Renal pelvis (tissue), 12 donors: ENCODE results near the gene CBLN4. TPM values are rescaled to one million over a fixed set of nuclear protein-coding genes. Genes with fewer than 3 reads are reported as not detected.
A peak's percentile ranks its signal among the peaks of the same experiment; 100 is the strongest.

Source experiments
- DNase-seq: peaks from one replicate; pipeline ENCODE4 v3.0.0-alpha.2; 2013
- long read RNA-seq, 16 experiments: transcript quantifications; one replicate each; lab custom pipeline, GENCODE V29; 2026
- polyA plus RNA-seq, 3 donors: library from polyadenylated mRNA; unstranded; fragments of 120-200 nt; gene quantifications; one replicate each; pipeline ENCODE4 v1.2.1, GENCODE V29; 2013; ENCODE audit not compliant: insufficient read length in 3 of 3

The CBLN4 gene
- polyA plus RNA-seq, result 1 to 10 TPM; 1.8 to 2.6 (median 2.0) TPM
- long read RNA-seq, donor 1, result 0 reads
- long read RNA-seq, donor 2, partial matches to known transcripts, result 0 of 1 reads
- long read RNA-seq, donor 2, other reads (novel, unspliced or antisense), result 0 of 1 reads
- long read RNA-seq, donor 3, partial matches to known transcripts, result 0 of 4 reads
- long read RNA-seq, donor 3, other reads (novel, unspliced or antisense), result 0 of 4 reads
- long read RNA-seq, donor 4, partial matches to known transcripts, result 0 of 2 reads
- long read RNA-seq, donor 4, other reads (novel, unspliced or antisense), result 0 of 2 reads
- long read RNA-seq, donor 5, result 0 reads
- long read RNA-seq, donor 6, result 0 reads
- long read RNA-seq, donor 7, partial matches to known transcripts, result 0 of 3 reads
- long read RNA-seq, donor 7, other reads (novel, unspliced or antisense), result 0 of 3 reads
- long read RNA-seq, donor 8, partial matches to known transcripts, result 0 of 4 reads
- long read RNA-seq, donor 8, other reads (novel, unspliced or antisense), result 0 of 4 reads
- long read RNA-seq, donor 9, partial matches to known transcripts, result 0 of 1 reads
- long read RNA-seq, donor 9, other reads (novel, unspliced or antisense), result 0 of 1 reads
- long read RNA-seq, donor 10, result 0 reads
- long read RNA-seq, donor 11, result 0 reads
- long read RNA-seq, donor 12, partial matches to known transcripts, result 0 of 2 reads
- long read RNA-seq, donor 12, other reads (novel, unspliced or antisense), result 0 of 2 reads
- long read RNA-seq, donor 13, result 0 reads
- long read RNA-seq, donor 14, partial matches to known transcripts, result 0 of 1 reads
- long read RNA-seq, donor 14, other reads (novel, unspliced or antisense), result 0 of 1 reads
- long read RNA-seq, donor 15, partial matches to known transcripts, result 5 of 7 reads
- long read RNA-seq, donor 15, other reads (novel, unspliced or antisense), result 0 of 7 reads
- long read RNA-seq, donor 16, partial matches to known transcripts, result 0 of 1 reads
- long read RNA-seq, donor 16, other reads (novel, unspliced or antisense), result 0 of 1 reads

GRCh38 chr20:56005389-56005715, at the start of gene CBLN4:
Gene CBLN4, minus strand, starts transcription at chr20:56005519. Its CDS starts 1,348 bp downstream, at chr20:56004171.
- DNase-seq, result peak; percentile 7

DNA sequence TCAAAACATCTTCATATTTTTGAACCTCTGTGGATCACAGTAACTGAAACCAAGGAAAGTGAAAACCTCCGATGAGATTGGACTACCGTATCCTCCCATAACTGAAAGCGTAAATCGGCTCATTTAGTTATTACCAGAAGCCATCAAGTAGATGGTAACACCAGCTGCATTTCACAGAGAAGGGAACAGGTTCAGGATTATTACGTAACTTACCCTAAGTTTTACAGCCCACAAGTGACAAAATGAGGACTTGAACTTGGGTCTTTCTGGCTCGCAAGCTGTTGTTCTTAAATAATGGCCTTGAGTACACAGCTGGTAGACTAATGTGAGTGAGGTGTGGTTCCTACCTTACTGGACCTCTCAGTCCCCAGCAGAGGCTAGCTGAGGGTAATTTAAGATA, 37.9 kb upstream of the CBLN4 start:
- DNase-seq, result no peak

GRCh38 chr20:56032251-56032650, 26.9 kb upstream of the CBLN4 start:
- DNase-seq, result no peak

- no peak for DNase-seq
These were observed 13.4 kb upstream of the CBLN4 start for GRCh38 chr20:56018716-56019115.

DNA sequence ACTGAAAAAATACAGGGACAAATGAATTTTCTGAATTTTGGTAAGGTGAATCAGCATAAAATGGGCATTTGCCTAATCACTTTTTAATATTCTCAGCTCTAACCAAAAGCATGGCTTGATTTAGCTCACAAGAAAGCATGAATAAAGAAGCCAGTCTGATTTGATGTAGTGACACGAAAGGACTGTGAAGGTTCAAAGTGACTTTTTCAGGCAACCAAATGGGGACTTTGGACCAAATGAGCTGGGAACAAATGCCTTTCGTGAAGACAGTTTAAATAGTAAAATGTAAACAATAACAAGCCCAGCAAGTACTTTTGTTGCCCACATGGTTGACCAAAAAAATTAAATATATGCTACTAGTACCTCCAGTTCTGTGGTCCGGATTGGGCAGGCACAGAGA, 12.9 kb upstream of the CBLN4 start:
- no peak for DNase-seq

DNA sequence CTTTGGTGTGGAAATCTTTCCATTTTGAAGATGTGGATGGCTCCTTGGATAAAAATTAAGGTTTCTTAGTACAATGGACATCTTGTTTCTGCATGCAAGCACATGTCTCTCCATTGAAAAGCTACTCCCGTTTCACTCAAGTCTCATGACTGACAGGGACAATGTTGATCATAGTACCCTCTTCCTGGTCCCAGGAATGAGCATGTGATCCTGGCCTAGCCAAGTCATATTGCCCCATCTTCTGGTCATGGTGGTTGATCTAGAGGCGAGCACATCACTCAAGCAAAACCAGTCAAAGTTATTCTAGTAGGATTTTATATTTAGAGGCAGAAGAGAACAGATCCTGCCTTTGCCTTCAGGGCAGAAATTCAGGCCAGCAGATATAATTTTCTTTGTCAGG, 12.2 kb upstream of the CBLN4 start:
- no peak for DNase-seq

DNA sequence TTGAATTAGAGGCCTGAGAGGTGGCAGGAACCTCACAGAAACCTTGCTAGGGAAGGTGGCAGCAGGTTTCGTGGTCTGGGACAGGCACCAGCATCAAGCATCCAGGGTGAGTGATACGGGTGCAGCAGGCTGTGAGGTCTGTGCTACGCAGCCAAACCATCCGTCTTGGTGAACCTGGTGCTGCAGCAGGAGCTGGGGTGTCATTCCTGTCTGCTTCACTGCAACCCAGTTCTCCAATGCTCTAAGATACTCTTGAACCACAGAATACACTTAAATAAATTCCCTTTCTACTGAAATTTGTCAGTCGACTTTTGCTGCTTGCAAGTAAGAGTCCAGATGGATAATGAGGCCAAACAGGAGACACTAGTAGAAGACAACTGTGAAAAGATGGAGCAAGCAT, 9.7 kb upstream of the CBLN4 start:
- no peak for DNase-seq

DNA sequence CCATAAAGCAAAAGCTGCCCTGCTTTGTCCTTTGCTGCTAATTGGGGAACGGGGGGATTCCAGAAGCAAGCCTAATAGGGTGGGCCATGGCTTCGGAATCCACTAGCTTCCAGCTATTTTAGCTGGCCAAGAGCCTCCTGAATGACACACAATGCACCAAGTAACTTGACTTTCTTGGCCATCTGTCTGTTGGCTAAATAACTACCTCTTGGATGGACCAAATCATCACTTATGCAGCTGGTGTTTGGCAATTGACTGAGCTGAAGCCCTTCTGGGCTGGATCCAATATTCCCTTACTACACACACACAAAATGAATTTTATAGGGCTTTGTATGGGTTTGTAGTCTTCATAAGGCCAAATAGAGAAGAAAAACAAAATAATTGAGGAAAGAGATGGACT, 8.8 kb upstream of the CBLN4 start:
- DNase-seq, result no peak

GRCh38 chr20:56004611-56005388, 519 bp downstream of the CBLN4 start:
- DNase-seq, result peak; percentile 4

DNA sequence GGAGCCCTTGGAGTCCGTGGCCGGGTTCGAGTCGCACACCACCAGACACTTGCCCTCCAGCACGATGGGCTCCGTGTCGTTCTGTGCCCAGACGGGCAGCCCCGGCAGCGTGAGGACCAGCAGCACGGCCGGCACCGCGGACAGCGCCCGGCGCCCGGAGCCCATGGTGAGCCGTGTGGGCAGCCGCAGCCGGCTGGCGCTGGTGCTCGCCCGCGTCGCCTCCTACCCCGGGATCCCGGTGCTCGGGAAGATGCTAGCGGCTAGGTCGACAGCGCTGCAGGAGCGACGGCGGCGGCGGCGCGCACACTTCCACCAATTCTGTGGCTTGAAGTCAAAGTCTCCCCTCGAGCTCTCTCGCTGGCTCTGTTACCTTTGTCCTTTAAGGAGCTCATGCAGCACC, 1.3 kb downstream of the CBLN4 start:
- DNase-seq, result peak; percentile 61

DNA sequence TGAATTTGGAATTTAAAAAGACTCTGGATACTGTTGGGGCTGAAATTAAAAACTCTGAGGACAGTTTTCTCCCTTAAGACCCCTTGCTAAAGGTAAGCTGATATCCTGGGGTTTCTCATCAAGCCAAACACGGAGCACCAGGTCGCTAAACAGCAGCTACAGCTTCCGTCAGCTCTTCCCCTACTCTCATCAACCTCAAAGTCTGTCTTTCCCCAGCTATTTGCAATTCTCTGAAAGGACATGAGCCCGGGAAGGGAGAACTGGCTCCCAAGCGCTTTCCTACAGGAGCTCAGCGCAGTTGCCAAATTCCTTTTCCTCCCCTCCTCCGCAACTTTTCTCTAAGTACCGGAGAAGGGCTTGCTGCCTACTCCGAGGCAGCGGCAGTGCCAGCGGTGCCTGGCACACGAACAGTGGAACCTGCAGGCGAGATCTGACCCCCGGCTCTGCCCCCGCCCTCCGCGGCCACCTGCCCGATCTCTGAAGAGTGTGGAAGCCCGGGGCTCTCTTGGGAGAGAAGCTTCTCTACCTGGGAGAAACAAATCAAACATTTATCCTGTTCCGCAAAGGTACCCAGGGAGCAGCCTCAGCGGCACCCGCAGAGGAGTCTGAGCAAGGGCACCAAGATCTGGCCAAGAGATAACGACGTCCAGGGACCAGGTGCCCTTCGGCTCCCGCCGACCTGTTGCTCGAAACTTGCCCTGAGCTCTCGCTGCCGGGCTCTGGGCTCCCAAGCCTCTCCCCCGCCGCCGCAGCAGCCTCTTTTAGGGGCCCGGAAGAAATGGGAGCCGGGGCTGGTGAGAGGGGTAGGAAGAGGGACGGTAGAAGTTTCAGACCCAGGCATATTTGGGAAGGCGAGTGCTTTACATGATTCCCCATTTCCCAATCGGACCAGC, 2.2 kb downstream of the CBLN4 start:
- no peak for DNase-seq

GRCh38 chr20:56001890-56002289, 3.4 kb downstream of the CBLN4 start:
- no peak for DNase-seq

GRCh38 chr20:56001106-56001785, 4.1 kb downstream of the CBLN4 start:
- DNase-seq, result no peak

GRCh38 chr20:55978550-55978949, 26.8 kb downstream of the CBLN4 start:
- no peak for DNase-seq

DNA sequence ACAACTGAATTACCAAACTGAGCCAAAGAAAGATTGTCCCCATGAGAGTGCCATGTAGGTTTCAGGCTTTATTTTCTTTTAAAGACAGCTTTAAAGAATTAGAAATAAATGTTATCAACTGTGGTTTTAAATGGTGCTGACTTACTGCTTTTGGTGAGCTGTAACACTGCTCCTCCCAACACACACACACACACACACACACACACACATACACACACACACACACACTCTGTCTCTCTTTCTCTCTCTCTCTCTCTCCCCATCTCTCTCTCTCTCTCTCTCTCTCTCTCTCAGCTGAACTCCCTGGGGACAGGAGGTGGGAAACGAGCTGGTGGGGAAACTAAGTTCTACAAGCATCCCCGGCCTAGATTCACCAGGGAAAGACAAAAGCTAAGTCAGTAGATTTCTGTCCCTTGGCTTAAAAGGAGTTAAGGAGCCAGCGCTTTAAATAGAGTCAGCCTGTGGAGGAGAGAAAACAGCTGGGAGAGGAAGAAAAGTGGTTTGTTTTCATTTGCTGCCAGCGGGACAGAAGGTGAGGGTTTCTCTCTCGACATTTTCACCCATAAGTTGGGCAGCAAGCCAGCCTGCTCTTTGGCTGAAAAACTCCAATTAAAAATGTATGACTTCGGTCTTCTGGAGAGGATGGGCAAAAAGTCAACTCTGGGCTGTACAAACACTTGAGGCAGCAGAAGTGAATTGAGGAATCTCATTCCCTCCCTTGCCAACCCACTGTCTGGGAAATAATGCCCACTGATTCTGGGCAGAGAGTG, 27.4 kb downstream of the CBLN4 start:
- peak; percentile 39 for DNase-seq

- no peak for DNase-seq
These were observed 30.7 kb downstream of the CBLN4 start for GRCh38 chr20:55974491-55975202.

- DNase-seq, result peak; percentile 40
These were observed 40.5 kb downstream of the CBLN4 start for GRCh38 chr20:55964790-55965189.

DNA sequence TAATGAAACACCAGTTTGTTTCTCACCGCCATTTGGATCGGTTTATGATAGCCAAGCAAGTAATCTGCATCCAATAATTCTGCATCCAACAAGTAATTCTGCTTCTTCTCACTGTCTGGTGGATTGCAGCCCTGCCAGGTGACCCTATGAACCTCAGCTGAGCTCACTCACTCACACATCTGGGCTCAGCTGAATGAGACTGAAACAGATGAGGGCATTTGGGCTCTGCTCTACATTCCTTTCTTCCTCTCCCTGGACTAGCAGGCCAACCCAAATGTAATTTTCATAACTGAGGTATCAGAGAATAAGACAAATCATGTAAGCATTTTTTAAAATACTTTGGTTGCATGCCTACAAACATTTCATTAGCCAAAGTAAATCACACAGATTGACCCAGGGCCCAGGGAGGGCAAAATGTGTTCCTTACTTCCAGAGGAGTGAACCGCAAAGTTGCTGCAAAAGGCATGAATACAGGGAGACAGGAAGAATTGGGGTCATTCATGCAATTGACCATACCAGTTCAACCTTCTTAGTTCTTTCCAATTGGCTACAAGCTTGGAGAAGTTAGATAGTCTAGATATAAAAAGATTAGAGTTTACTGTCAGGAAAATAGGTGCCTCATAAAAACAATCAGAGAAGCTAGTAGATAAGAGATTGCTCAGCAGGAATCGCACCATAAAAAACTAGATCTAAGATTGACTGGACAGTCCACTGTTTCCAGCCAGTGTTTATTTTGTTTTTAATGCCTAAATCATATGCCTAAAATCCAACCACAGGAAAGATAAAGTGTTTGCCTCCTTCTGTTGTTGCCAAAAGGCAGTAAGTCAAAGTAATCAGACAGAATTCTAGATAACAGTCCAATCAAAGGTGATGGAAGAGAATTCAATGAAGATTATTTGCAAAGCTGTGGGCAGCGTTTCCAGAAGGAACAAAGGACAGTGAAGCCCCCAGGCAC, 43.7 kb downstream of the CBLN4 start:
- DNase-seq, result peak; percentile 33
